A549 (cell line): ENCODE results near the gene COMMD9. TPM values are rescaled to one million over a fixed set of nuclear protein-coding genes. Genes with fewer than 3 reads are reported as not detected.

Experiments
- ATAC-seq, 2 experiments: fragments of 200-7000 bp in 1 of 2; fragments of >200 bp in 1 of 2; cut with Nextera tagmentation in 1 of 2; cut with Tn5 transposase in 1 of 2; 3 replicates each; pipeline versions ENCODE4 v1.8.0 to v1.9.1; 2018 to 2020; ENCODE audit warnings: mild to moderate bottlenecking in 1 of 2, moderate library complexity in 1 of 2
- CTCF ChIA-PET: fragments of 300-600 bp; sonication (Branson Sonifier 250); formaldehyde crosslinking; extraction: SDS; loops from one replicate; lab custom pipeline; 2021; ENCODE audit warnings: antibody characterized with exemption, inconsistent platforms; lab: Yijun Ruan, JAX
- POLR2A ChIA-PET: fragments of 350-600 bp; formaldehyde crosslinking; extraction: SDS; loops from one replicate; lab custom pipeline; 2021; ENCODE audit warnings: antibody characterized with exemption, inconsistent platforms; lab: Yijun Ruan, JAX
- DNase-seq, 2 experiments: peaks; one replicate each; pipeline versions ENCODE4 v3.0.0 to v3.0.0-alpha.2; 2011 to 2016; ENCODE audit warnings: low read depth in 1 of 2, low spot score in 1 of 2
- FAIRE-seq: peaks from 2 replicates; lab custom pipeline; 2011; peaks lifted over from hg19 to GRCh38; lab: Jason Lieb, UNC
- H3K27ac ChIP-seq, 2 experiments: fragments of >200 bp; sonication (Bioruptor Twin); formaldehyde crosslinking; 3 replicates each; pipeline ENCODE4 v1.5.1; 2016 to 2017
- H3K4me1 ChIP-seq: fragments of >200 bp; sonication (Bioruptor Twin); formaldehyde crosslinking; 3 replicates; pipeline ENCODE4 v1.6.1; 2016
- H3K4me2 ChIP-seq: fragments of >200 bp; sonication (Bioruptor Twin); formaldehyde crosslinking; 3 replicates; pipeline ENCODE4 v1.6.1; 2016
- H3K4me3 ChIP-seq: fragments of >200 bp; sonication (Bioruptor Twin); formaldehyde crosslinking; 3 replicates; pipeline ENCODE4 v1.5.1; 2016
- H3K9me3 ChIP-seq: fragments of >200 bp; sonication (Bioruptor Twin); formaldehyde crosslinking; 3 replicates; pipeline ENCODE4 v1.6.1; 2016
- BHLHE40 ChIP-seq: IDR thresholded peaks from 2 replicates; pipeline ENCODE4 v1.6.1; 2012; ENCODE audit warnings: low read depth, low read length, inconsistent platforms
- CEBPB ChIP-seq, 2 experiments: fragments of >200 bp in 1 of 2; sonication (Bioruptor Twin) in 1 of 2; formaldehyde crosslinking in 1 of 2; IDR thresholded peaks; 2 replicates each; pipeline ENCODE4 v1.6.1; 2012 to 2016
- CHD2 ChIP-seq: fragments of 150-350 bp; IDR thresholded peaks from 2 replicates; pipeline ENCODE4 v1.6.1; 2014; ENCODE audit warnings: low read length; ENCODE audit not compliant: partially characterized antibody
- CHD4 ChIP-seq: fragments of 200-600 bp; sonication (generic); IDR thresholded peaks from 2 replicates; pipeline ENCODE4 v1.6.1; 2016; ENCODE audit warnings: antibody characterized with exemption, mild to moderate bottlenecking, borderline replicate concordance
- EP300 ChIP-seq, 2 experiments: fragments of >200 bp; sonication (Bioruptor Twin); formaldehyde crosslinking; IDR thresholded peaks; 2 replicates in 1 of 2; 3 replicates in 1 of 2; pipeline ENCODE4 v1.6.1; 2016 to 2017
- FOXS1 ChIP-seq: fragments of 250-450 bp; sonication (Bioruptor Pico); IDR thresholded peaks from 2 replicates; pipeline ENCODE4 v1.5.0; 2020; ENCODE audit warnings: mild to moderate bottlenecking, moderate library complexity
- JUN ChIP-seq, 2 experiments: fragments of >200 bp; sonication (Bioruptor Twin); formaldehyde crosslinking; IDR thresholded peaks; 2 replicates in 1 of 2; 3 replicates in 1 of 2; pipeline ENCODE4 v1.6.1; 2016 to 2017
- MAFK ChIP-seq: fragments of 450-650 bp; IDR thresholded peaks from 2 replicates; pipeline ENCODE4 v1.6.1; 2014; ENCODE audit not compliant: partially characterized antibody
- MAZ ChIP-seq: fragments of 150-350 bp; IDR thresholded peaks from 2 replicates; pipeline ENCODE4 v1.6.1; 2014; ENCODE audit warnings: antibody characterized with exemption, low read depth, low read length, borderline replicate concordance
- RAD21 ChIP-seq, 2 experiments: fragments of >200 bp in 1 of 2; sonication (Bioruptor Twin) in 1 of 2; formaldehyde crosslinking in 1 of 2; IDR thresholded peaks in 1 of 2; conservative IDR thresholded peaks in 1 of 2; 2 replicates in 1 of 2; 3 replicates in 1 of 2; pipeline ENCODE4 v1.6.1; 2012 to 2018; ENCODE audit warnings: inconsistent platforms in 1 of 2
- RARB ChIP-seq: fragments of 250-450 bp; sonication (Bioruptor Pico); IDR thresholded peaks from 2 replicates; pipeline ENCODE4 v1.8.0; 2021; ENCODE audit warnings: mild to moderate bottlenecking, moderate library complexity
- REST ChIP-seq: fragments of 200-600 bp; sonication (generic); IDR thresholded peaks from 2 replicates; pipeline ENCODE4 v1.6.1; 2016; ENCODE audit warnings: antibody characterized with exemption, mild to moderate bottlenecking, moderate library complexity
- SMC3 ChIP-seq: fragments of >200 bp; sonication (Bioruptor Twin); formaldehyde crosslinking; IDR thresholded peaks from 3 replicates; pipeline ENCODE4 v1.6.1; 2018; ENCODE audit warnings: inconsistent platforms
- SREBF2 ChIP-seq: fragments of 450-650 bp; IDR thresholded peaks from 2 replicates; pipeline ENCODE4 v1.6.1; 2014; ENCODE audit warnings: mild to moderate bottlenecking, moderate library complexity
- TP53 ChIP-seq: fragments of 250-450 bp; sonication (Bioruptor Pico); IDR thresholded peaks from 2 replicates; pipeline ENCODE4 v1.5.0; 2021; ENCODE audit warnings: mild to moderate bottlenecking, moderate library complexity
- WGBS: methylation state at CpG from one replicate; pipeline ENCODE4 v1.1.6; 2017; ENCODE audit errors: missing lambda C conversion rate; 5-methylcytosine and 5-hydroxymethylcytosine counted together
- polyA plus RNA-seq, 4 experiments: library from polyadenylated mRNA; depleted of rRNA in 3 of 4; stranded (reverse); fragments of >200 nt; fragmentation: RNase III in 1 of 4; extraction: RNeasy Plus Mini Kit Qiagen cat#74134 plus additional on column Dnase treatment in 1 of 4; gene quantifications; 2 replicates in 3 of 4; 3 replicates in 1 of 4; pipeline ENCODE4 v1.2.3, GENCODE V29; 2011 to 2017
- TF ChIP-seq, protein P1 (sequence below): fragments of 250-450 bp; sonication (Bioruptor Pico); IDR thresholded peaks from 2 replicates; pipeline ENCODE4 v1.5.0; 2021; ENCODE audit warnings: mild to moderate bottlenecking, moderate library complexity, borderline replicate concordance

Gene COMMD9
- polyA plus RNA-seq, 2 of the 4 experiments (the other 2 are of a cell fraction): 36.3 to 37.3 TPM

DNA sequence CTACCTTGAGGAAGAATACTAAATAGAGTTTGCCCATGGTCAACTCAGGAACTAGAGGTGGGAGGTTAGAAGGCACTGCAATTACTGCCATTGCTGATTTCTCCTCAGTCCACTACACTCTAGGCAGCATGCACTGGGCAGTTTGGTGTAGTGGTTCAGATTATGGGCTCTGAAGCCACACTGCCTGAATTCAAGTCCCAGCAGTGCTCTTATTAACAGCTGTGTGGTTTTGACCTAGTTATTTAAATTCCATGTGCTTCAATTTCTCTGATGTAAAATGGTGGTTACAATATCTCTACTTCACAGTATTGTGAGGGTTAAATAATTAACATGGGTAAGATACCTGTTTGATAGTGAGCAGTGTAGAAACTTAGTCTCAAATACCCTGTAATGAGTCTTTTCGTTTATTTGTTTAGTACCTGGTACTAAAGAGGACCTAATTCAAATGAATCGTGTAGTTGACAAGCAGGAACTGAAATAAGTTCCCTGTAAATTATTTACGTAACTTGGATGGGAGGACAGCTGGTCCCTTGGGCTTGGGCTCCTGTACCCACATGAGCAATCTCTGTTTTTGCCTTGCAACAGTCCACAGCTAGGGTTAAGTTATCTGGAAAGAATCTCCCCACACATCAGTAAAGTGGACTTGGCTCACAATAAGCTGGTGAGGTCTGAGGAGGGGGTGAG, 24.7 kb upstream of the COMMD9 start:
- no peaks in the 10 kb centered on the region for H3K9me3 ChIP-seq
- 0 out of 6 replicates have a peak overlapping the region, but pooled peaks have one; percentile 39 to 67 for H3K27ac ChIP-seq
- no peak for TF ChIP-seq TP53 (CRISPR knock-in tag)
- DNase-seq (no peak), FAIRE-seq (no peak), ATAC-seq (no peak)
- ChIA-PET POLR2A (no interaction called here), CTCF (interaction anchor here (0.5 to 1.6 kb wide), 3 partner anchors 22 to 639 kb away, joined by 3 to 7 read pairs (median 4); no protein-coding TSS in a partner anchor)
- peaks cover 42% of the 10 kb centered on the region for H3K4me1 ChIP-seq
- H3K4me3 ChIP-seq: no peak overlapping the region
- H3K4me2 ChIP-seq: no peak overlapping the region
- 26% methylated on average over 3 of the region's 3 CpGs for WGBS

- WGBS: 42% methylated on average over 6 of the region's 6 CpGs
- ATAC-seq (peak; percentile 48 to 80; a peak in 5 of 6 replicates), DNase-seq (peak in 1 of 2 experiments; percentile 42), FAIRE-seq (no peak)
- CTCF ChIA-PET: interaction anchor here (0.5 to 3.6 kb wide), 3 partner anchors 64 to 638 kb away, joined by 3 to 8 read pairs (median 4); no protein-coding TSS in a partner anchor
- POLR2A ChIA-PET: no interaction called here
- Histone ChIP-seq H3K4me1 (peaks cover 42% of the 10 kb centered on the region), H3K4me3 (no peak overlapping the region), H3K27ac (peak overlapping the region; percentile 39 to 67; a peak in 5 of 6 replicates), H3K9me3 (no peaks in the 10 kb centered on the region), H3K4me2 (peak overlapping the region; percentile 61)
- TF ChIP-seq CEBPB (IDR thresholded peaks at IDR 0.05): peak; percentile 64 to 80
- no peak for TF ChIP-seq CHD2
- TF ChIP-seq EP300 (IDR thresholded peaks at IDR 0.05): no peak
- no peak for TF ChIP-seq SMC3
These were observed 23.6 kb upstream of the COMMD9 start for GRCh38 chr11:36312611-36313472.

DNA sequence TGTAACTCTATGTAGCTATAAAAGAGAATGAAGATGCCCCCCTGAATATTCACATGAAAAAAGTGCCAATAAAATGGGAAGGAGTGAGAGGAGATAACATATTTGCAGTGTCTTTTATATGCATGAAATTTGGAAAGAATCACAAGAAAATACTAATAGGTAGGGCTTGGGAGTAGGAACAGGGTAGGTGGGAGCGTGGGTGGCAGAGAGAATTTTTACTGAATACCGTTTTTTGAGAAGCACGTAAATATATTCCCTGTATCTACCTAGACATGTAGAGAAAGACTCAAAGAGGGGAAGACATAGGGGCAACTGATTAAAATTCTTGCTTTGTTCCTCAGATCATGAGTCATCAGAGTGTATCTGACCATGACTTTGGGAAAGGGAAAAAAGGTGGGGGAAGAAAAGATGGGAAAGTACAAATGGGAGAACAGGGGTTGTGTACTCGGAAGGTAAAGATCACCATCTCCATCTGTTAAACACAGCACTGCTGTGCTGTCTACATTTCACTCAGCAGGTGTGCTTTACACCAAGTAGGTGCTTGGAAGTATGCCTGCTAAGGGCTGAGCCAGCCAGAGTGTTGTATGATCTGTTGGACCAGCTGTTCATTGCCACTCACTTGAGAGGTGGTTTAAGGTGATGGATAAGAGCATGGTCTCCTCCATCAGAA, 22.8 kb upstream of the COMMD9 start:
- ChIA-PET CTCF (interaction anchor here (3.6 kb wide), 1 partner anchor 64 kb away, joined by 8 read pairs; no protein-coding TSS in a partner anchor), POLR2A (no interaction called here)
- ATAC-seq (peak; percentile 54 to 57), DNase-seq (no peak), FAIRE-seq (no peak)
- H3K4me1 ChIP-seq: peaks cover 42% of the 10 kb centered on the region
- H3K27ac ChIP-seq: peak overlapping the region; percentile 31 to 67; a peak in 5 of 6 replicates
- TF ChIP-seq MAZ (no peak), MAFK (no peak), CHD4 (no peak), JUN (IDR thresholded peaks at IDR 0.05) (no peak), RAD21 (conservative IDR thresholded peaks at IDR 0.05 in 1 of 2, IDR thresholded peaks at IDR 0.05 in 1 of 2) (no peak), SREBF2 (no peak), FOXS1 (CRISPR knock-in tag) (no peak), REST (no peak), RARB (CRISPR knock-in tag) (no peak), BHLHE40 (no peak)
- TF ChIP-seq, protein P1, sequence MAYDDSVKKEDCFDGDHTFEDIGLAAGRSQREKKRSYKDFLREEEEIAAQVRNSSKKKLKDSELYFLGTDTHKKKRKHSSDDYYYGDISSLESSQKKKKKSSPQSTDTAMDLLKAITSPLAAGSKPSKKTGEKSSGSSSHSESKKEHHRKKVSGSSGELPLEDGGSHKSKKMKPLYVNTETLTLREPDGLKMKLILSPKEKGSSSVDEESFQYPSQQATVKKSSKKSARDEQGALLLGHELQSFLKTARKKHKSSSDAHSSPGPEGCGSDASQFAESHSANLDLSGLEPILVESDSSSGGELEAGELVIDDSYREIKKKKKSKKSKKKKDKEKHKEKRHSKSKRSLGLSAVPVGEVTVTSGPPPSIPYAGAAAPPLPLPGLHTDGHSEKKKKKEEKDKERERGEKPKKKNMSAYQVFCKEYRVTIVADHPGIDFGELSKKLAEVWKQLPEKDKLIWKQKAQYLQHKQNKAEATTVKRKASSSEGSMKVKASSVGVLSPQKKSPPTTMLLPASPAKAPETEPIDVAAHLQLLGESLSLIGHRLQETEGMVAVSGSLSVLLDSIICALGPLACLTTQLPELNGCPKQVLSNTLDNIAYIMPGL (CRISPR knock-in tag): no peak
- WGBS: 63% methylated on average over 4 of the region's 4 CpGs
- peak overlapping the region; percentile 61 for H3K4me2 ChIP-seq
- H3K4me3 ChIP-seq: no peak overlapping the region
- no peaks in the 10 kb centered on the region for H3K9me3 ChIP-seq
